LoVo (cell line): Measurements from ENCODE around the gene SPACA4.
A peak's percentile ranks its signal among the peaks of the same experiment; 100 is the strongest.

Source experiments
- DNase-seq: peaks from one replicate; pipeline ENCODE4 v3.0.0-alpha.2; 2016; ENCODE audit warnings: low spot score

SPACA4 gene

GRCh38 chr19:48596679-48597465 lies 9.7 kb upstream of the SPACA4 start:
- DNase-seq, result no peak

- no peak for DNase-seq
These were observed 7.4 kb upstream of the SPACA4 start for GRCh38 chr19:48598996-48599700.

GRCh38 chr19:48600679-48601417 lies 5.7 kb upstream of the SPACA4 start:
- no peak for DNase-seq

- DNase-seq, result no peak
These were observed 3.5 kb upstream of the SPACA4 start for GRCh38 chr19:48603001-48603400.

- no peak for DNase-seq
These were observed 3.1 kb upstream of the SPACA4 start for GRCh38 chr19:48603449-48603848.

- DNase-seq, result no peak
These were observed 2.7 kb upstream of the SPACA4 start for GRCh38 chr19:48603850-48604249.

GRCh38 chr19:48607359-48607755 lies 815 bp downstream of the SPACA4 start:
- DNase-seq, result no peak

- peak; percentile 36 for DNase-seq
These were observed 2.3 kb downstream of the SPACA4 start for GRCh38 chr19:48608798-48609263.

- DNase-seq, result no peak
These were observed 3.1 kb downstream of the SPACA4 start for GRCh38 chr19:48609571-48610108.

- no peak for DNase-seq
These were observed 5.3 kb downstream of the SPACA4 start for GRCh38 chr19:48611872-48612271.

GRCh38 chr19:48613024-48613851 lies 6.7 kb downstream of the SPACA4 start:
- DNase-seq, result no peak

GRCh38 chr19:48613852-48614435 lies 7.4 kb downstream of the SPACA4 start:
- no peak for DNase-seq

- peak; percentile 82 for DNase-seq
These were observed 8.1 kb downstream of the SPACA4 start, which contains the start of gene FAM83E for GRCh38 chr19:48614436-48615230. Gene FAM83E, minus strand, starts transcription at chr19:48615076. Its CDS starts 1,704 bp downstream, at chr19:48613372.

GRCh38 chr19:48615231-48616040 lies 8.9 kb downstream of the SPACA4 start:
- no peak for DNase-seq

- DNase-seq, result no peak
These were observed 9.5 kb downstream of the SPACA4 start for GRCh38 chr19:48616041-48616436.

- DNase-seq, result no peak
These were observed 10.0 kb downstream of the SPACA4 start for GRCh38 chr19:48616491-48617056.

GRCh38 chr19:48617146-48617937 lies 10.8 kb downstream of the SPACA4 start:
- DNase-seq, result no peak

GRCh38 chr19:48618278-48618915 lies 11.9 kb downstream of the SPACA4 start:
- DNase-seq, result no peak
